ENCODE measurements around the gene LINC01488.

Gene LINC01488

GRCh38 chr11:69444381-69445130, 36.9 kb upstream of the LINC01488 start:
- DNase-seq (ENCODE audit: insufficient read length, low spot score) (no peak), FAIRE-seq (no peak)
- TF ChIP-seq POU2F2 (IDR thresholded peaks at IDR 0.05; ENCODE audit: low read depth, low read length) (no peak), TAF1 (IDR thresholded peaks at IDR 0.05; ENCODE audit: low read depth, low read length) (no peak), POLR2A (IDR thresholded peaks at IDR 0.05; ENCODE audit: low read depth, low read length) (no peak), SPI1 (IDR thresholded peaks at IDR 0.05; ENCODE audit: low read depth, low read length) (no peak), PAX5 (IDR thresholded peaks at IDR 0.05; ENCODE audit: insufficient read depth, low read length, severe bottlenecking) (no peak), POLR2AphosphoS5 (IDR thresholded peaks at IDR 0.05; ENCODE audit: low read depth, low read length) (no peak)

- TF ChIP-seq PAX5 (IDR thresholded peaks at IDR 0.05; ENCODE audit: insufficient read depth, low read length, severe bottlenecking): no peak
- TF ChIP-seq TAF1 (IDR thresholded peaks at IDR 0.05; ENCODE audit: low read depth, low read length): no peak
- TF ChIP-seq POLR2AphosphoS5 (IDR thresholded peaks at IDR 0.05; ENCODE audit: low read depth, low read length): no peak
- no peak for TF ChIP-seq SPI1 (IDR thresholded peaks at IDR 0.05; ENCODE audit: low read depth, low read length)
- no peak for TF ChIP-seq POU2F2 (IDR thresholded peaks at IDR 0.05; ENCODE audit: low read depth, low read length)
- no peak for TF ChIP-seq POLR2A (IDR thresholded peaks at IDR 0.05; ENCODE audit: low read depth, low read length)
- DNase-seq (ENCODE audit: insufficient read length, low spot score): no peak
- FAIRE-seq: no peak
Observed at GRCh38 chr11:69445131-69445470, 36.4 kb upstream of the LINC01488 start.

- no peak for DNase-seq (ENCODE audit: insufficient read length, low spot score)
- no peak for FAIRE-seq
- no peak for TF ChIP-seq SPI1 (IDR thresholded peaks at IDR 0.05; ENCODE audit: low read depth, low read length)
- TF ChIP-seq TAF1 (IDR thresholded peaks at IDR 0.05; ENCODE audit: low read depth, low read length): no peak
- TF ChIP-seq POLR2A (IDR thresholded peaks at IDR 0.05; ENCODE audit: low read depth, low read length): no peak
- no peak for TF ChIP-seq POU2F2 (IDR thresholded peaks at IDR 0.05; ENCODE audit: low read depth, low read length)
- TF ChIP-seq PAX5 (IDR thresholded peaks at IDR 0.05; ENCODE audit: insufficient read depth, low read length, severe bottlenecking): no peak
- TF ChIP-seq POLR2AphosphoS5 (IDR thresholded peaks at IDR 0.05; ENCODE audit: low read depth, low read length): no peak
Observed at GRCh38 chr11:69446108-69446507, 35.4 kb upstream of the LINC01488 start.

DNA sequence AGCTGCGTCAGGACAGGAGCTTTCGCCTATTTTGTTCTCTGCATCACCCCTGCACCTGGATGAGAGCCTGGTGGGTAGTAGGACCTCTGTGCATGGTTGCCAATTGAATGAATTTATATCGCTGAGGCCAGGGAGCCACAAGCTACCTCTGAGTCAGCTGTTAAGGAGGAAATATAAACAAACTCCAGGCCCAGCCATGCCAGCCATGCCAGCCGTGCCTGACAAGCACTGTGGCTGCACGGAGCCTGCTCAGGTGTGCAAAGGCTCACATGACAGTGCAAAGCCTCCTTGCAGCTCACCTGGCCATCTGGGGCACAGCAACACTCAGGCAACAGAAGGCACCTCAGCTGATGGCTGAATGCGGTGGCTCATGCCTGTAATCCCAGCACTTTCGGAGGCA, 33.7 kb upstream of the LINC01488 start:
- FAIRE-seq (no peak), DNase-seq (ENCODE audit: insufficient read length, low spot score) (no peak)
- no peak for TF ChIP-seq POLR2A (IDR thresholded peaks at IDR 0.05; ENCODE audit: low read depth, low read length)
- no peak for TF ChIP-seq POU2F2 (IDR thresholded peaks at IDR 0.05; ENCODE audit: low read depth, low read length)
- no peak for TF ChIP-seq PAX5 (IDR thresholded peaks at IDR 0.05; ENCODE audit: insufficient read depth, low read length, severe bottlenecking)
- TF ChIP-seq TAF1 (IDR thresholded peaks at IDR 0.05; ENCODE audit: low read depth, low read length): no peak
- no peak for TF ChIP-seq SPI1 (IDR thresholded peaks at IDR 0.05; ENCODE audit: low read depth, low read length)
- no peak for TF ChIP-seq POLR2AphosphoS5 (IDR thresholded peaks at IDR 0.05; ENCODE audit: low read depth, low read length)

DNA sequence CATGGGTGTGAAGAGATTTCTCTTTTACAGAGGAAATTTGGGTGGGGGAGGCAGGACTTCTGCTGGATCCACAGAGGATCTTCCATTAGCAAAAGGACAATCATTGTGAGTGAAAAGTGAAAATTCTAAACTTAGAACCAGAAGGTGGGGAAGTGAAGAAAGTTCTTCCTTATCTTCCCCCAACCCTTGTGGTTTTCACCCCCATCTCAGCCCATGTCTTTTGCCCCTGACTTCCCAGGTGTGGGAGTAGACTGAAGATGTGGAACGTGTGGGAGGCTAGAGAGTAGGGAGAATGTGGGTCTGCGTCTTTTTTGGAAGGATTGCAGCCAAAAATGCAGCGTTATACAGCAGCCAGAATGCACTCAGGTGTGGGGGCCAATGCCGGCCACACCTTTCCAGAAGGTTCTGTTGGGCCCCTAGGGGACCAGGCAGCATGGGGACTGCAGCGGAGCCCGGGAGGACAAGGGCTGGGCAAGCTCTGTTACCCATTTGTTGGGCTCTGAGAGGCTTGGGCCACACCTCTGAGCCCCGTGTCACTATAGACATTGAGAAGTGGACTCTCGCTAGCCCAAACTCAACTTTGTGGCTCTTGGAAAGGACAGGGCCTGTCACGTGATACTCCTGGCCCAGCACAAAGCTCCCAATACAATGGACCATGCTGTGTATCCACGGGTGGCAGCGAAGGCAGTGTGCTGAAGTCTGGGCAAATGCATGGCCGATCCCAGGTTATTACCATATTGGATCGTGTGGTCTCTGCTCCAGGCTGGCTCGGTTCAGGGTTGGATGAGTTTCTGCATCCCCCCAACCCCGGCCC, 32.8 kb upstream of the LINC01488 start:
- TF ChIP-seq POU2F2 (IDR thresholded peaks at IDR 0.05; ENCODE audit: low read depth, low read length) (no peak), SPI1 (IDR thresholded peaks at IDR 0.05; ENCODE audit: low read depth, low read length) (no peak), POLR2AphosphoS5 (IDR thresholded peaks at IDR 0.05; ENCODE audit: low read depth, low read length) (no peak), POLR2A (IDR thresholded peaks at IDR 0.05; ENCODE audit: low read depth, low read length) (no peak), PAX5 (IDR thresholded peaks at IDR 0.05; ENCODE audit: insufficient read depth, low read length, severe bottlenecking) (no peak), TAF1 (IDR thresholded peaks at IDR 0.05; ENCODE audit: low read depth, low read length) (no peak)
- FAIRE-seq (no peak), DNase-seq (ENCODE audit: insufficient read length, low spot score) (no peak)

GRCh38 chr11:69449320-69450063, 32.0 kb upstream of the LINC01488 start:
- DNase-seq (ENCODE audit: insufficient read length, low spot score) (no peak), FAIRE-seq (no peak)
- no peak for TF ChIP-seq POLR2A (IDR thresholded peaks at IDR 0.05; ENCODE audit: low read depth, low read length)
- 0 out of 2 replicates have a peak, but pooled peaks have one; percentile 7 for TF ChIP-seq SPI1 (IDR thresholded peaks at IDR 0.05; ENCODE audit: low read depth, low read length)
- TF ChIP-seq POLR2AphosphoS5 (IDR thresholded peaks at IDR 0.05; ENCODE audit: low read depth, low read length): no peak

- TF ChIP-seq POLR2AphosphoS5 (IDR thresholded peaks at IDR 0.05; ENCODE audit: low read depth, low read length) (no peak), POLR2A (IDR thresholded peaks at IDR 0.05; ENCODE audit: low read depth, low read length) (no peak), PAX5 (IDR thresholded peaks at IDR 0.05; ENCODE audit: insufficient read depth, low read length, severe bottlenecking) (no peak), SPI1 (IDR thresholded peaks at IDR 0.05; ENCODE audit: low read depth, low read length) (no peak), TAF1 (IDR thresholded peaks at IDR 0.05; ENCODE audit: low read depth, low read length) (no peak), POU2F2 (IDR thresholded peaks at IDR 0.05; ENCODE audit: low read depth, low read length) (no peak)
- DNase-seq (ENCODE audit: insufficient read length, low spot score): no peak
- FAIRE-seq: no peak
Observed at GRCh38 chr11:69450064-69450856, 31.2 kb upstream of the LINC01488 start.

- no peak for TF ChIP-seq POLR2A (IDR thresholded peaks at IDR 0.05; ENCODE audit: low read depth, low read length)
- no peak for TF ChIP-seq TAF1 (IDR thresholded peaks at IDR 0.05; ENCODE audit: low read depth, low read length)
- TF ChIP-seq POLR2AphosphoS5 (IDR thresholded peaks at IDR 0.05; ENCODE audit: low read depth, low read length): no peak
- no peak for TF ChIP-seq POU2F2 (IDR thresholded peaks at IDR 0.05; ENCODE audit: low read depth, low read length)
- no peak for TF ChIP-seq SPI1 (IDR thresholded peaks at IDR 0.05; ENCODE audit: low read depth, low read length)
- no peak for DNase-seq (ENCODE audit: insufficient read length, low spot score)
- FAIRE-seq: no peak
Observed at GRCh38 chr11:69450857-69451220, 30.6 kb upstream of the LINC01488 start.

Data from GM12891 (cell line).